GM18867 (cell line): ENCODE measurements around the gene RAPGEF5.

Experiments
- ATAC-seq: cut with Tn5 transposase; IDR thresholded peaks from one replicate; pipeline ENCODE4 v1.9.1; 2021; ENCODE audit warnings: mild to moderate bottlenecking, moderate library complexity; ENCODE audit not compliant: unreplicated experiment

Gene RAPGEF5

GRCh38 chr7:22129166-22129565 is 227.8 kb downstream of the RAPGEF5 start:
- no peak for ATAC-seq

GRCh38 chr7:22128528-22128920 is 228.4 kb downstream of the RAPGEF5 start:
- ATAC-seq, result no peak

- no peak for ATAC-seq
These were observed 229.0 kb downstream of the RAPGEF5 start for GRCh38 chr7:22127835-22128527.

GRCh38 chr7:22125436-22125835 is 231.5 kb downstream of the RAPGEF5 start:
- ATAC-seq, result no peak

GRCh38 chr7:22124941-22125340 is 232.0 kb downstream of the RAPGEF5 start:
- ATAC-seq, result no peak

GRCh38 chr7:22123139-22123538 is 233.8 kb downstream of the RAPGEF5 start:
- ATAC-seq, result no peak

- no peak for ATAC-seq
These were observed 235.1 kb downstream of the RAPGEF5 start for GRCh38 chr7:22121702-22122474.

- no peak for ATAC-seq
These were observed 236.4 kb downstream of the RAPGEF5 start for GRCh38 chr7:22120391-22121053.

- ATAC-seq, result no peak
These were observed 239.7 kb downstream of the RAPGEF5 start for GRCh38 chr7:22117222-22117621.

- ATAC-seq, result no peak
These were observed 240.4 kb downstream of the RAPGEF5 start for GRCh38 chr7:22116451-22117030.

GRCh38 chr7:22115689-22116088 is 241.3 kb downstream of the RAPGEF5 start:
- ATAC-seq, result no peak

- ATAC-seq, result no peak
These were observed 242.4 kb downstream of the RAPGEF5 start for GRCh38 chr7:22114440-22114981.

GRCh38 chr7:22113041-22113440 is 243.9 kb downstream of the RAPGEF5 start:
- ATAC-seq, result no peak

- ATAC-seq, result no peak
These were observed 245.3 kb downstream of the RAPGEF5 start for GRCh38 chr7:22111661-22112060.

GRCh38 chr7:22110881-22111280 is 246.1 kb downstream of the RAPGEF5 start:
- ATAC-seq, result no peak

- ATAC-seq, result peak; percentile 81
These were observed 246.6 kb downstream of the RAPGEF5 start for GRCh38 chr7:22110227-22110839.

- ATAC-seq, result no peak
These were observed 247.2 kb downstream of the RAPGEF5 start for GRCh38 chr7:22109761-22110160.

GRCh38 chr7:22108151-22108845 is 248.7 kb downstream of the RAPGEF5 start:
- no peak for ATAC-seq

- ATAC-seq, result no peak
These were observed 251.4 kb downstream of the RAPGEF5 start for GRCh38 chr7:22105550-22105949.
